C4-2B (cell line): Measurements from ENCODE around the gene KLRC3.
A peak's percentile ranks its signal among the peaks of the same experiment; 100 is the strongest.

Source experiments
- H3K27ac ChIP-seq: fragments of 450-650 bp; 2 replicates; pipeline ENCODE4 v1.5.1; 2017
- ZFX ChIP-seq: fragments of 450-650 bp; IDR thresholded peaks from 2 replicates; pipeline ENCODE4 v1.6.1; 2017
- TF ChIP-seq, protein P1 (sequence below): fragments of 450-650 bp; conservative IDR thresholded peaks from 2 replicates; pipeline ENCODE4 v1.5.1; 2017; ENCODE audit warnings: mild to moderate bottlenecking

The KLRC3 gene

DNA sequence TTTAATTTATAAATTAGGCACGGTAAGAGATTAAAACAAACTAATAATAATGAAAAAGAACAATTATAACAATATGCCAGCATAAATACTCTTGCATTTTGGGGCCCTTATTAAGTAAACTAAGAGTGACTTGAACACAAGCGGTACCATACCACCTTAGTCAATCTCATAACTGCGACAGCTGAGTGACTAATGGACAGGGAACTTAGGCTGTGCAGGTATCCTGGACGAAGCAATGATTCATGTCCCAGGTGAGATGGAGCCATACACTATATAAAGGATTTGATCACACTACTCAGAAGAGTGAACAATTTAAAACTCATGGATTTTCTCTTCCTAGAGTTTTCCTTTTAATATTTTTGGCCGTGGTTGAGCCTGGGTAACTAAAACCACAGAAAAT is 15.1 kb downstream of the KLRC3 start:
- no peak overlapping the region for H3K27ac ChIP-seq
- TF ChIP-seq, protein P1, sequence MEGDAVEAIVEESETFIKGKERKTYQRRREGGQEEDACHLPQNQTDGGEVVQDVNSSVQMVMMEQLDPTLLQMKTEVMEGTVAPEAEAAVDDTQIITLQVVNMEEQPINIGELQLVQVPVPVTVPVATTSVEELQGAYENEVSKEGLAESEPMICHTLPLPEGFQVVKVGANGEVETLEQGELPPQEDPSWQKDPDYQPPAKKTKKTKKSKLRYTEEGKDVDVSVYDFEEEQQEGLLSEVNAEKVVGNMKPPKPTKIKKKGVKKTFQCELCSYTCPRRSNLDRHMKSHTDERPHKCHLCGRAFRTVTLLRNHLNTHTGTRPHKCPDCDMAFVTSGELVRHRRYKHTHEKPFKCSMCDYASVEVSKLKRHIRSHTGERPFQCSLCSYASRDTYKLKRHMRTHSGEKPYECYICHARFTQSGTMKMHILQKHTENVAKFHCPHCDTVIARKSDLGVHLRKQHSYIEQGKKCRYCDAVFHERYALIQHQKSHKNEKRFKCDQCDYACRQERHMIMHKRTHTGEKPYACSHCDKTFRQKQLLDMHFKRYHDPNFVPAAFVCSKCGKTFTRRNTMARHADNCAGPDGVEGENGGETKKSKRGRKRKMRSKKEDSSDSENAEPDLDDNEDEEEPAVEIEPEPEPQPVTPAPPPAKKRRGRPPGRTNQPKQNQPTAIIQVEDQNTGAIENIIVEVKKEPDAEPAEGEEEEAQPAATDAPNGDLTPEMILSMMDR = no peak
- TF ChIP-seq ZFX = no peak

DNA sequence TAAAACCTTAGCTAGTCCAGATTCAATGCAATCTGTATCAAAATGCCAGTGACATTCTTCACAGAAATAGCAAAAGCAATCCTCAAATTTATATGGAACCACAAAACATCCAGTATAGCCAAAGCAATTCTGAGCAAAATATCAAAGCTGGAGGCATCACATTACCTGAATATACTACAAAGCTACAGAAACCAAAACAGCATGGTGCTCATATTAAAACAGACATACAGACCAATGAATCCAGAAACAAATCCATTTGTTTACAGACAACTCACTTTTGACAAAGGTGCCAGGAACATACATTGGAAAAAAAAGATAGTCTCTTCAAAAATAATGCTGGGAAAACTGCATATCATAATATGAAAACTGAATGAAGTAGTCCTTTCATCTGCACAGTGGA is 15.6 kb downstream of the KLRC3 start:
- TF ChIP-seq, protein P1 = no peak
- no peak for TF ChIP-seq ZFX

DNA sequence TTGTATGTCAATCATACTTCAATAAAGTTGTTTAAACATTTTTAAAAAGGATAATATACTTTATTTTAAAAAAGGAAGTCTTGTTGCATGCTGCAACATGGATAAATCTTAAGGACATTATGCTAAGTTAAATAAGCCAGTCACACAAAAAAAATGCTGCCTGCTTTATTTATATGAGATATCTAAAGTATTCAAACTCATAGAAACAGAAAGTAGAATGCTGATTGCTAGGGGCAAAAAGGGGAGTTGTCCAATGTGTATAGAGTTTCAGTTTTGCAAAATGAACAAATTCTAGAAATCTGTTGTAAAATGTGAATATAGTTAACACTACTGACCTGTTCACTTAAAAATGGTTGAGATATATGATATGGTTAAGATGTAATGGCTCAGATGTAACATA is 19.6 kb downstream of the KLRC3 start:
- H3K27ac ChIP-seq = no peak overlapping the region
- TF ChIP-seq ZFX = no peak
- TF ChIP-seq, protein P1 = no peak

More for the DNA sequence above, 15.6 kb downstream of the KLRC3 start:
- no peak overlapping the region for H3K27ac ChIP-seq

GRCh38 chr12:10398168-10398567 is 22.2 kb downstream of the KLRC3 start:
- TF ChIP-seq, protein P1 = no peak
- TF ChIP-seq ZFX = no peak

GRCh38 chr12:10397296-10397695 is 23.1 kb downstream of the KLRC3 start:
- no peak overlapping the region for H3K27ac ChIP-seq
- TF ChIP-seq ZFX = no peak
- TF ChIP-seq, protein P1 = no peak

More at GRCh38 chr12:10398168-10398567, 22.2 kb downstream of the KLRC3 start:
- H3K27ac ChIP-seq = no peak overlapping the region

GRCh38 chr12:10396176-10396575 is 24.2 kb downstream of the KLRC3 start:
- H3K27ac ChIP-seq = peak overlapping the region; percentile 64

DNA sequence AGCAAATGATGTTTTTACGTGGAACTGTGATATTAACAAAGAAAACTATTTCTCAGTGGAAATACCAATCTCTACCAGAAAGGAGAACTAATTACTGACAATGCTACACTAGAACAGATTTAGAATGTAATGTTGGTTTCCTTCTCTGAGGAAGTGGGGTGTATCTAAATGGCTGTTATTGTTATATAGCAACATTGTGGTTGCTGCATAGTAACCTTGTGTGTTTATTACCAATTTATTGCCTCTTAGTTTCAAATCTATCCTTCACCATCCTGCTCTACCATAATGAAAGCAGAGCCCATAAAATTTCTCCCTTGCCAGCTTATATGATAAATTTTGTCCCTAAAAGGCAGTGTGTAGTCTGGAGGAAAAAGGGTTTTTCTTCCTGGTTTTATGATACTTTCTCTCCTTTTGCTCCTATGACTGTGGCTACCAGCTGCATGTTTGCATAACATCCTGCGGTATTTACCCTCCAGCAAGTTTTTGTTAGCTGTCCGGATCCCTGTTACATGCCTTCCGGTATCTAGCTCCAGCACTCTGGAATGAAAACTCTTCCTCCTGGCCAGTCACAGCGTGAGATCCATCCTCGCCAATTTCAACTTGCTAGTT is 24.9 kb downstream of the KLRC3 start:
- TF ChIP-seq, protein P1 = no peak
- no peak for TF ChIP-seq ZFX
- H3K27ac ChIP-seq = peak overlapping the region; percentile 64

DNA sequence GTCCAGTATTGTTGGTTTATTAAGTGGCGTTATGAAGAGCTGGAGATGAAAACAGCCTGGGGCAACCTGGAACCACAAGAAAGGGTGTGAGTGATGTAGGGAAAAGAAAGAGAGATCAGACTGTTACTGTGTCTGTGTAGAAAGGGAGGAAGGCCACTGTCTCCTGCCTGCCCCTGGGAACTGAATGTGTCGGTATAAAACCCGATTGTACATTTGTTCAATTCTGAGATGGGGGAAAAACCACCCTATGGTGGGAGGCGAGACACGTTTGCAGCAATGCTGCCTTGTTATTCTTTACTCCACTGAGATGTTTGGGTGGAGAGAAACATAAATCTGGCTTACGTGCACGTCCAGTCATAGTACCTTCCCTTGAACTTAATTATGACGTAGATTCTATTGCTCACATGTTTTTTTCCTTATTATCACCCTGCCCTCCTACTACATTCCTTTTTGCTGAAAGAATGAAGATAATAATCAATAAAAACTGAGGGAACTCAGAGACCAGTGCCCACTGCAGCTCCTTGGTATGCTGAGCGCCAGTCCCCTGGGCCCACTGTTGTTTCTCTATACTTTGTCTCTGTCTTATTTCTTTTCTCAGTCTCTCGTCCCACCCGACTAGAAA is 25.8 kb downstream of the KLRC3 start:
- H3K27ac ChIP-seq = peak overlapping the region; percentile 11; the same call in 1 of the 2 replicates
